HG03045 (cell line): ENCODE results near the gene ATAD3B.
"Not testable (repeated sequence)": the region's sequence is repeated elsewhere in the genome, so short reads cannot be mapped to it uniquely, and the experiment has no call there.

ENCODE experiments used
- ATAC-seq: cut with Tn5 transposase; IDR thresholded peaks from one replicate; pipeline ENCODE4 v1.9.1; 2021; ENCODE audit warnings: mild to moderate bottlenecking, moderate library complexity; ENCODE audit not compliant: unreplicated experiment

The ATAD3B gene

DNA sequence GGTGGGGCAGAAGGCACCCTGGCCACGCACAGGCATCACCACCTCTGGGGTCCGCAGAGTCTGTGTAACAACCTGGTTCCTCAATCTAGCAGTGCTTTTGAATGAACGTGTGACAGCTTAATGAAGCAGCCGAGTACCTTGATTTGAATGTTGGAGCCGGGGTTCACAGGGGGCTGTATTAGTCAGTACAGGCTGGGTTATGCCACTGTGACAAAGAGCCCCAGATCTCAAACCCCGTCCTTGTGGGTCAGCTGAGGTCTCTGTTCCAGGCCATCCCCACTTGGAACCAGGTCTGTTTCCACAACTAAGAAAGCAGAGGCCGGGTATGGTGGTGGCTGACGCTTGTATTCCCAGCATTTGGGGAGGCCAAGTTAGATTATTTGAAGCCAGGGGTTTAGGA, 58.4 kb downstream of the ATAD3B start:
- ATAC-seq: no peak

DNA sequence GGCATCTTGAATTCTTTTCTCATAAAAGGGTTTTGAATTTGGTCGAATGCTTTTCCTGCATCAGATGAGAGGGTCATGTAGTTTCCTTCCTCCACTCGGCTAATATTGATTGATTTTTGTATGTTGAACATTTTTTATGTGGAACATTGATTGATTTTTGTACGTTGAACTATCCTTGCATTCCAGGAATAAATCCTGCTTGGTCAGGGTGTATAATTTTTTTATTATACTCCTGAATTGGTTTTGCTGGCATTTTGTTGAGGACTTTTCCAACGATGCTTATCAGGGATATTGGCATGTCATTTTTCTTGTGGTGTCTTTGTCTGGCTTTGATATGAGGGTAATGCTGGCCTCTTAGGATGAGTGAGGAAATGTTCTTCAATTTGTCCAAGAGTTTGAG, 60.4 kb downstream of the ATAD3B start:
- no peak for ATAC-seq

DNA sequence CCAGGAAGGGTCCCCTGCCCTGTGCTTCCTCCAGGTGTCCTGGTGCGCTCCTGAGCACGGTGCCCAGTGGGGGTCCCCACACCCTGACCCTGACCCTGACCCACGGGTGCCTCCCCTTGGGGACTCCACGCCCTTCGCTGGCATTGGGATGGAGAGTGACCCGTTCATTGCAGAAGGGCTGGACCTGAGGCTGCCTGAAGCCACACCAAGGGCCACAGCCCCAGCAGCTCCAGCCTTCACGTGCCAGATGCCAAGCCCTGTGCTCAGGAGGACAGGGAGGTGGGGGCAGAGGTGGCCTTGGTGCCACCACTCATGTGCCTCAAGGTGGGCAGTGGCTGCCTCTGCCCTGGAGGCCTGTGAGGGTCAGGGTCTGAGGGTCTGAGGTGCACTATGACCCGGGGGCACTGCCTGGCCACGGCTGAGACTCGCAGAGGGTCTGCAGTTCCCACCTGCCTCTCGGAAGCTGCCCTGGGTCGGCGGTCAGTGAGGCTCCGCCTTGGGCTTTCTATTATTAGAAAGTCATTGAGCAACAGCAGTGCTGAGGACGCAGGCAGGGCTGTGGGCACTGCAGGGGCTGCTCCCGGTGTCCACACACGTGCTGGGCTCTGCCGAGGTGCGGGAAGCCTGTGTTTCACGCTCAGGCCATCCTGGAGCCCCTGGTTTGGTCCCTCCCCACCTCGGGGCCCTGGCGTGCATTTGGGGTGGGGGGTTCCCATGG, 61.8 kb downstream of the ATAD3B start:
- ATAC-seq: not testable (repeated sequence)

DNA sequence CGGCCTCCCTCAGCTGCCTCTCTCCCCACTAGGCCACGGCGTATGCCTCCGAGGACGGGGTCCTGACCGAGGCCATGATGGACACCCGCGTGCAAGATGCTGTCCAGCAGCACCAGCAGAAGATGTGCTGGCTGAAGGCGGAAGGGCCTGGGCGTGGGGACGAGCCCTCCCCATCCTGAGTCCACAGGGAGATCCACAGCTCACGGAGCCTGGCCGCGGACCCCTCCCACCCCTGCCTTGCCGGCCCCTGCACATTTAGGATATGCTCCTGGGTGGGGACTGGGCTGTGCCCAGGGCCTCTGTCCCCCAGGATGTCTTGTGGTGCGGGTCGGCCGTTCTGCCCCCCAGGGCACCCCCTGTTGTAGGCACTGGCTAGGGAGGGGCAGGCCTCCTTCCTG, 62.3 kb downstream of the ATAD3B start:
- not testable (repeated sequence) for ATAC-seq

DNA sequence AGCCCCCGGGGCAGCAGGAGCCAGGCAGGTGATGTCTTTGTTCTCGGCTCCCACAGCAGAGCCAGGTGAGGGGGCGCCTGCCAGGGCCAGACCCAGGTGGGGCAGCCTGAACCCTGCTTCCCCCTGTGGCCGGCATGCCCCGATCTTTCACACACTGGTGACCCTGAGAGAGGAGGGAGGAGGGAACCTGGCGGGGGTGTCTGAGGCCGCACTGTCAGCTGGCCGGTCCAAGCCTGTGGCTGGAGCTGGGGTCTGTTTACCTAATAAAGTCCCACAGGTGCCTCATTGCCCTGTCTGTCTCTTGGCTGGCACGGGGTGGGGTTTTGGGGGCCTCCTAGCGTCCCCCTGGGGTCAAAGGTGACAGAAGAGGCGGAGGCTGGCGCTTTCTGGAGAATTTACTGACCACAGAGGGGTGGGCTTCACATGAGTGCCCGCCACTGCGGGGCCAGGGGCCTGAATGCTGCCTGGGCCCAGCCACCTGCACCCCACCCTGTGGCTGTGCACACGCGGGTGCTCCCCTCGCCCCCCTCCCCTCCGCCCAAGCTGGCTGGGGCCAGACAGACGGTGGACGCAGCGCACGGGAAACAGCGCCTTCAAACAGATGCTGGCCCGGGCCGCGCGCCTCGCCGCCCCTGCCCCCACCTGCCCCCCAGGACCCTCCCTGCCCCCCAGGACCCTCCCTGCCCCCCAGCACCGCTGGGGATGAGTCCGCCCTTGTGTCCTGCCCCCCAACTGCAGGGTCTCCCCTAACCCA, 63.0 kb downstream of the ATAD3B start:
- no peak for ATAC-seq

DNA sequence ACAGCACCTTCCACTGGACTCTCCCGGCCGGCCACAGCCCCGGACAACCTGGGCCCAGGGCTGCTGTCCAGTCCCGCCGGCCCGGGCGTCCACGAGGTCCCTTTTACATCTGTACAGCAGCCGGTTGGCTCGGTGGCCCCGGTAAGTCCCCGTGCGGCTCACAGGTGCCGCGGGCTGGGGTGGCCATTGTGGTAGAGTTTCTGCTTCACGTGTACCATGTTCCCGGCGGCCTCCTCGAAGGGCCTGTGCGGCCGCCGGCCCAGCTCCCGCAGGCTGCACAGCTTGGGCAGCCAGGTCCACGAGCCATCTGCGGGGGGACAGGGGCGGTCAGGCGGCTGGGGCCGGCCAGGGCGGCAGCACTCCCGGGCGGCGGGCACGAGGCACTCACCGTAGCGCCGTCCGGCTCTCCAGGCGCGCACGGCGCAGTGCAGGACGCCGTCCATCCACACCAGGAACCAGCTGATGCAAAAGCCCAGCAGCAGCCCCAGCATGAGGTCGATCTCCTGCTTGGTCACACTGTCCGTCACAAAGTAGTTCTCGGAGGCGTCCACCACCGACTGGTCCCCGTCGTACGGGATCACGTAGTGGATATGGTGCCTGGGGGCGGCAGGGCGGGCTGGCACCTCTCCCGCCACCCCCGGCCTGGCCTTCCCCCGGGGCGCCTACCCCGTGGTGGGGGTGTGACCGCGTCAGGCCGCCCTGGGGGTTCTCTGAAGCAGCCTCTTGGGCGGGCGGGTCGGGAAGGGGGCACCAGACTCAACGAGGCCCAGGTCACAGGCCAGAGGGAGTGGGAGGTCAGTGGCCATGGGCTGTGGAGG, 63.8 kb downstream of the ATAD3B start:
- no peak for ATAC-seq

DNA sequence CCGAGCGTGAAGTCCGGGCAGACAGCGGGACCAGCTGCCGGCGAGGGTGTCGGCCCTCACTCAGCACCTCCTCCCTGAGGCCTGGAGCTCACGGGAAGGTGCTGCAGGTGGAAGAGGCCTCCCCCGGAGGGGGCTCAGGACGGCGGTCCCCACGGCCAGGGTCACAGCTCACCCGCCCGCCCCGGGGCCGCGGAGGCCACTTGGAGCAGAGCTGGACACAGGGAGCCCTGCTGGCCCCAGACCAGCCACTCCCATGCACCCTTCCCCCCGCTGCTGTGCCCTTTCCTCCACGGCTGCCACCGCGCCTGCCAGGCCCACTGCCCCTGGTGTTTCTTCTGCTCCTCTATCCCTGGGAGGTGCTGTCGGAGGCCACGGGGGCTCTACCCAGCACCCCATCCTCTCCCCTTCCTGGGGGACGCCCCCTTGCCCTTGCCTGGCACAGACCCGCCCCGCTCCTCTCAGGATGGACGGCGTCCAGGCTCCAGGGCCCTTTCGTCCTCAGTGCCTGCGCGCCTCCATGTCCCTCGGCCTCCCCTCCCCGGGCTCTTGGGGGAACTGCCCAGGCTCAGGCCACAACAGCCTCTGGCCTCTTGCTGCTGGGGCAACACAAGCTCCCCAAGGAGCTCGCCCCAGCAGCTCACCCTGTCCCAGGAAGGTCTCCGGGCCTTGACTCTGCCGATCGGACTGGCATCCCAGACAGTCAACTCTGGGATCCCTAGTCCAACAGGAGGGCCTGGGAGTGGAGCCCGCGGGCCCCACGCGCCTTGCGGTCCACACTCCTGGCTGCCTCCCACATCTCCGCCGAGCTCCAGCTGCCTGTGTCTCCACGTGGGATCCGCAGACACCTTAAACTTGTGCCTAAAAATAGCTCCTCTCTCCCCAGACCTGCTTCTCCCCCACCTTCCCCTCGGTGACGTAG, 64.7 kb downstream of the ATAD3B start:
- no peak for ATAC-seq

DNA sequence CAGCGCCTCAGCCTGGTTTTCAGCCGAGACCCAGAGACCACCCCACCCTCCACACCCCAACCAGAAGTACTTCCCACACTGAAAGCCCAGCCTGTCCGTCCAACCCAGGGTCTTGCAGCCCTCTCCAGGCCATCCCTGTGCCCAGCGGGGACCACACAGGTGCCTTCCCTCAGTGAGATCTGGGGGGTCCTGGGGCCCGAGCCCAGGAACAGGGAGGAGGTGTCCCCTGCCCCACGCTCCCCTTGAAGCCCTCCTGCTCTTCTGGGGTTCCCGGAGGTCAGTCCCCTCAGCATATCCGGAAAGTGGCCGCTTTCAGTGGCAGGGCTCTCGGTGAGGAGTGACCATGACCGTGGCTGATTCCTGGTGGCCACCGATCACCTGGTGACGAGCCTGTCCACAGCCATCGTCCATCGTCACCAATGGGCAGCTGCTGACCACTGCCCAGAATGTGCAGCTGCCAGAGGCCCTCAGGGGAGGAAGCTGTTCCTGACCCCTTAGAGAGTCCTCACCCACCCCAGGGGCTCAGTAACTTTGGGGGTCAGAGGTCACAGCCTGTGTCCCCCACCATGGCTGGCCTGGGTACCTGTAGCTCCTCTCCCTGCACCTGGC, 65.5 kb downstream of the ATAD3B start:
- ATAC-seq: no peak

DNA sequence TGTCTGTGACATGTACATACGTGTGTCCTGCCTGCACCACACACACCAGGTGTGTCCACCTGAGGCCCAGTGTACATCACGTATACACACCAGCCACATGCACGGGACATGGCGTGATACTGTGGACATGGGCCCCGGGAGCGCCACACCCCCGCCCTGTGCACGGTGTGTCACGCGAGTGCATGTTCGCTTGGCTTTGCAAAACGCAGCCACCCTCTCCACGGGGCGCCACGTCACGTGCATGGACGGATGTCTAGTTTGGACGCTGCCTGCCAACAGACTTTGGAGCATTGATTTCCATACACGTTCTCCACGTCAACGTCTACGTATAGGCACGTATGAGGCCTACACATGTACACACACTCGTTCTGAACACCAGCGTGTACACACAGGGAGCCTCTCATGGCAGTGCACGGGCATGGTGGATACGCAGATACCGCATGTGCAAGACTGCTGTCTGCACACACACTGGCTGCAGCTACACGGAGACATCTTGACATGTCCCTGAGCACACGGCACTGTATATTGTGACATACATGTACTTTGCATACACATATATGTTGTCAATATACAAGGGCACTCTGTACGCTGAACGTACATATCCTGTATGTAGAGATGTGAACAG, 66.2 kb downstream of the ATAD3B start:
- ATAC-seq: no peak

DNA sequence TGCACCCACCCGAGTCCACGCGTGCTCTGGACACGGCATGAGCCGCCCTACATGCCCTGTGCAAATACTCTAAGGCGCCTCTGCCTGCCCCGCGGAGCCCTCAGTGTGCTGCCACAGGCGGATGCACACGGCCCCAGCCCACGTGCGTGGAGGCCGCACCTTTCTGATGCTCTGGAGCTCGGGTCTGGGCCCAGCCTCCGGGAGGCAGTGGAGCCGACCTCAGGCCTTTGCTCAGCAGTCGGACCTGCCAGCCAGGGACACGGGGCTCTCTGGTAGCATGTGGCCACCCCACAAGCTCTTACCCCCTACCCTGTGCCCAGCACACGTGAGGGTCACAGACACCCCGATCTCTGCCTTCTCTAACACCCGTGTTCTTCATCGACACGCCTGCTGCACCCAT, 66.8 kb downstream of the ATAD3B start:
- ATAC-seq: no peak

DNA sequence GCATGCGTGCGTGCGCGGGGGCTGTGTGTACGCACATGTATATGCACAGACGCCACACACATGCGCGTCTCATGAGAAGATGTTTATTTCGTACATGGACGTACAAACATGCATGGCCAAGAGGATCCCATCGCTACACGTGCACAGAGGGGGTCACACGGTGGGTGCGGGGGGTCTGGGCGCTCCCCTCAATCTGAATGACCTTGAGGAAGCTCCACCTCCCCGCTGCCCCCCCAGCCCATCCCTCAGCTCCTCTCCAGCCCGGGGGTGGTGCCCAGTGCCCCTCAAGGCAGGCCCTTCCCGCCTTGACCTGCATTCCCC, 67.4 kb downstream of the ATAD3B start:
- no peak for ATAC-seq

DNA sequence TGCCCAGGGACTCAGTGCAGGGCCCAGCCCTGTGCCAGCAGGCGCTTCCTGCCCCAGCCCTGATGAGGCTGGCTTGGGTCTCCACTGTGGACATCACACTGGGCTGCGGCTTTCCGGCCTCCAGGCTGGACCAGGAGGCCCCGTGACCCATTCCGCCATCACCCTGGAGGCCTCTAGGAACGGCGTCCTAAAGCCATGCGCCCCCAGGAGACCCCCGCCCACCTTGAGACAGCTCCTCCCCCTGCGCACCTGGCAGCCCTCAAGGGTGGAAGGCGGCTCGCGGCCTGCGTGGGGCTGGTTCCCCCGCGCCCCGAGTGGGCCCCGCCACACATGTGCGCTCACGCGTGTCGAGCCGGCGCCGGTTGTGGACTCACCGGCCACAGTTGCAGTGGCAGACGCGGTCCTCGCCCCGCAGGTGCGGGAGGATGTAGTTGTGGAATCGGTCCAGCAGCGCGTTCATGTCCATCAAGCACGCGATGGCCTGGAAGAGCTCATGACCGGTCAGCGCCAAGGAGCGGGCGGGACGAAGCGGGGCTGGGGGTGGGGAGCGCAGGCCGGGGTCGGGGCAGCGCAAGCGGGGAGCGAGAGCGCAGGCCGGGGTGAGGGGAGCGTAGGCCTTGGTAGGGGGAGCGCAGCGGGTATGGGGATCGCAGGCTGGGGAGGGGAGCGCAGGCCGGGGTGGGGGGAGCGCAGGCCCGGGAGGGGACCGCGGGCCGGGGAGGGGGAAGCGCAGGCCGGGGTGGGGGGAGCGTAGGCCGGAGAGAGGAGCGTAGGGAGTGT, 67.9 kb downstream of the ATAD3B start:
- no peak for ATAC-seq

DNA sequence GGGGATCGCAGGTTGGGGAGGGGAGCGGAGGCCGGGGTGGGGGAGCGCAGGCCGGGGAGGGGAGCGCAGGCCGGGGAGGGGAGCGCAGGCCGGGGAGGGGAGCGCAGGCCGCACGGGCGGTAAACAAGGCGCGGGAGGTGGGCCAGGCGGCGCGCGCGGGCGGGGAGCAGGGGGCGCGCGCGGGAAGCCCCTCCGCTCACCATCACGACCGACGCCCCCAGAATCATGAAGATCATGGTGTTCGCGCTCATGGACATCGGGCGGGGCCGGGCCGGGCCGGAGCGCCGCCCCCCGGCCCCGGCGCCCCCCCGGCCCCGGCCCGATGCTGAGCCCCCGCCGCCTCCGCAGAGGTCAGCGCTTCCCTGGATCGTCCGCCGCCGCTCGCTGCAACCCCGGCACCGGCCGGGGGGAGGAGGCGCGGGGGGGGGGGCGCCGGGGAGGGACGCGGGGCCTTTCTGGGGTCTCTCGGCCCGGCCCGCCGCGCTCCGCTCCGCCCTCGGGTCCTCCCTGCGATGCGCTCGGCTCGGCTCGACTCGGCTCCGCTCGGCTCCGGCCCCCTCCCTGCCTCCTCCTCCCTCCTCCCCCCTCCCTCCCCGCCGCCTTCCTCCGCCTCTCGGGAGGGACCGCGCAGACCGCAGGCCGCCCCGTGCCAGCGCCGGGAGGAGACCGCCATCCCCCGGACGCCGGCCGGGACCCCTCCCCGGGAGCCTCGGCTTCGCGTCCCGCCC, 68.7 kb downstream of the ATAD3B start, which contains the start of gene TMEM240:
TMEM240 (minus strand) TSS at position 535 of the 728 bp plus-strand sequence; CDS start at position 257, 278 bp downstream.
- no peak for ATAC-seq

DNA sequence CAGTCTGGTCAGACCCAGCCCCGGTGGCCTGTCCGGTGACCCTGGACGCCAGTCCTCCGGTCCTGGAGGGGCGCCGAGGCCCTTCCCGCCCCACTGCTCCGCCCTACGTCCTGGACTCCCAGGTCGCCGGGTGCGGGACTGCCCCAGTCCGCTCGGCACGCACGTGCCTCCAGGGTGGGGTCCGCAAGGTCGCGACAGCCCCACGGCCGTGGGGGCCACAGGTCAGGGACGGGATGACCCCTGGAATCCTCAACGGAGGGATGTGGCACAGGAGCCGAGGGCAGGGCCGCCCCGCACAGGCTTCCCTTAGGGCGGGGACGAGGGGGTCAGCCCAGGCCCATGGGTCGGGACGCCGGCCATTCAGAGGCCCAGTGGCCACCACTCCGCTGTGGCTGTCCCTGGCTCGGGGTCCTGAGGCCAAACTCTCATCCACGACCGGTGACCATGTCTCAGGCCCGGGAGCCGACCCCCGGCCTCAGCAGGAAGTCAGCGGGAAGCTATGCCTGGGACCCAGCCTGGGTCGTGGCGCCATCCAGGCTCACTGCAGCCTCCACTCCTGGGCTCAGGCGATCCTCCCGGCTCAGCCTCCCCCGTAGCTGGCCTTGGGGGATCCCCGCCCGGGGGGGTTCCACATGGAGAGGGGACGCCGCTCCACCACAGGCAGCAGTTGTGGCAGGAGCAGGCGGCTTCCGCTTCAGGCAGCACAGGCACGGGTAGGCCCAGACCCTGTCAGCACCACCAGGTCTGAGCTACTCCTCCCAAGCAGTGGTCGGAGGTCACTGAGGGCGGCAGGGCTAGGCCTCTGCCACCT, 69.5 kb downstream of the ATAD3B start:
- ATAC-seq: no peak

DNA sequence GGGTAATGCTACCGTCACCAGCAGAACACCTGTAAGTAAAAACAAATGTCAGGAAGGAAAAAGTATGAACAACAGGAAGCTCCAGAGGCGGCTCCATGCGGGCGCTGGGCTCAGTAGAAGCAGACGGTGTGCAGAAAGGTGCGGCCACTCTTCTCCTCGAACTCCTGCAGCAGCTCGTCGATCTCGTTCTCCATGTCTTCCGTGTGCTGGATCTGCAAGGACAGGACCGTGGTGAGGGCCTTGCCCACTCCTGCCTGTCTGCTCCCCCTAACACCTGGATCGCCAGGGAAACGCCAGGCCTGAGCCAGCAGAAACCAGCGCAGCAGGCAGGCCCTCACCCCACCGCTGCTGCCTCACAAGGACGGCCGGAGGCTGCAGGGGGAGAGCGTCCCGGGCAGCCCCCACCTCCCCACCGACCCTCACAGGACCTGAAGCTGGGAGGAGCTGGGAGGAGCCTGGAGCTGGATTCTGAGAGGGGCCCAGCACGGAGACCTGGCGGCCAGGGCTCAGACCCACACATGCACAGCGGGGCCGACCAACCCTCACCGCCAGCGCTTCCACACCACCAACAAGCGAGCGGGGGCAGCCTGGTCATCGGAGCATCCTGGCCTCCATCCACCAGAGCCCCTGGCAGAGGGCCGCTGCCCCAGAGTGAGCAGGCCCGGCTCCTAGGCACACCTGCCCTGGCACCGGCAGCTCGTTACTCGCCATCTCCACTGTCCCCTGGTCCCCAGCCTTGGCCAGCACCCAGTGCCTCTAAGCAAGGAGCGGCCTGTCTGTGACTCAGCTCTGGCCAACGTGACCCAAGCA, 70.6 kb downstream of the ATAD3B start:
- no peak for ATAC-seq
